SH-SY5Y (cell line): ENCODE data around the gene RUSC1.

Source experiments
- GATA2 ChIP-seq: IDR thresholded peaks from 2 replicates; pipeline ENCODE4 v1.6.1; 2011; ENCODE audit warnings: mild to moderate bottlenecking, low read depth, low read length
- GATA3 ChIP-seq: IDR thresholded peaks from 2 replicates; pipeline ENCODE4 v1.6.1; 2011; ENCODE audit warnings: low read depth, mild to moderate bottlenecking, low read length, moderate library complexity

DNA sequence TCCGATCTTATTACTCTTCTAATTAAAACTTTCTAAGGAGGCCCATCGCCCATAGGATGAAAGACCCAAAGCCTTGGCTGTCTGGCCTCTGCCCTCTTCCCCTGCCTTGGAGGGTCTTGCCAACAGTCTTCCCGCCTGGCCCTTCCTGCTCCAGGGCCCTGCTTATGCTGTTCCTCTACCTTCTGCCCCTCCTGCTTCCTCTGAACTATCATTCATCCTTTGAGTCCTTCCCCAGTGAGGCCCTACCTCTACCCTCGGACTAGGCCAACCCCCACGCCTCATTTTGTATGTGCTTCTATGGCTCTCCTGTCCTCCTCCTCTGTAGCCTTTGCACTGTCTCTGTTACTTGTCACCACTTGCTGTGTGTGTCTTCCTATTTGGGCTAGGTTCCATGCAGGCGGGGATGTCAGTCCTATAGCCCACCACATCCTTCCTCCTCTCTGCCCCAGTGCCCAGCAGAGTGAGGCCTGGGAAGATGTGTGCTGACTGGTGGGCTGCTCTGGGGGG lies 5.4 kb downstream of the RUSC1 start:
- TF ChIP-seq GATA2 (no peak), GATA3 (no peak)
